Natural killer cell (primary cell): Measurements from ENCODE around the gene DNLZ. TPM values are rescaled to one million over a fixed set of nuclear protein-coding genes. Genes with fewer than 3 reads are reported as not detected.

Experiments
- ATAC-seq, 3 donors: fragments of 150-1000 bp in 2 of 3; fragments of 200-7000 bp in 1 of 3; cut with Tn5 transposase; 1 replicate in 1 of 3; 2 replicates in 2 of 3; pipeline ENCODE4 v1.10.0; 2021; ENCODE audit warnings: mild to moderate bottlenecking in 2 of 3, moderate library complexity in 2 of 3
- DNase-seq, 2 donors: peaks; one replicate each; pipeline versions ENCODE4 v3.0.0 to v3.0.0-alpha.2; 2013 to 2021; ENCODE audit warnings: mixed read lengths in 1 of 2
- H3K27ac ChIP-seq: one replicate; pipeline ENCODE4 v1.5.1; 2013; ENCODE audit warnings: mild to moderate bottlenecking, low read length
- H3K27me3 ChIP-seq: one replicate; pipeline ENCODE4 v1.6.1; 2013; ENCODE audit warnings: low read length; ENCODE audit not compliant: control insufficient read depth, insufficient read depth
- H3K36me3 ChIP-seq: one replicate; pipeline ENCODE4 v1.6.1; 2013; ENCODE audit warnings: low read length; ENCODE audit not compliant: control insufficient read depth, insufficient read depth
- H3K4me1 ChIP-seq: one replicate; pipeline ENCODE4 v1.6.1; 2013; ENCODE audit warnings: low read length; ENCODE audit not compliant: control insufficient read depth, insufficient read depth
- H3K4me3 ChIP-seq: one replicate; pipeline ENCODE4 v1.5.1; 2013; ENCODE audit warnings: low read length
- H3K9me3 ChIP-seq: one replicate; pipeline ENCODE4 v1.6.1; 2013; ENCODE audit warnings: low read length; ENCODE audit not compliant: control insufficient read depth, insufficient read depth
- H3K27ac Mint-ChIP-seq, 2 donors: one replicate each; pipeline ENCODE4 v1.8.0; 2022; ENCODE audit warnings: mild to moderate bottlenecking in 2 of 2, mixed read lengths in 2 of 2, moderate library complexity in 1 of 2
- H3K27me3 Mint-ChIP-seq, 2 donors: one replicate each; pipeline ENCODE4 v1.8.0; 2022; ENCODE audit warnings: low read depth in 2 of 2, mixed read lengths in 2 of 2
- H3K36me3 Mint-ChIP-seq: one replicate; pipeline ENCODE4 v1.8.0; 2022; ENCODE audit warnings: mixed read lengths
- H3K4me1 Mint-ChIP-seq, 2 donors: one replicate each; pipeline ENCODE4 v1.8.0; 2022; ENCODE audit warnings: mixed read lengths in 2 of 2
- H3K4me3 Mint-ChIP-seq: one replicate; pipeline ENCODE4 v1.8.0; 2022; ENCODE audit warnings: mild to moderate bottlenecking, moderate library complexity, mixed read lengths
- H3K9me3 Mint-ChIP-seq, 2 donors: one replicate each; pipeline ENCODE4 v1.8.0; 2022; ENCODE audit warnings: mixed read lengths in 2 of 2
- CTCF ChIP-seq: fragments of 200-600 bp; IDR thresholded peaks from one replicate; pipeline ENCODE4 v1.8.0; 2022; ENCODE audit warnings: antibody characterized with exemption
- WGBS: methylation state at CpG from one replicate; pipeline ENCODE4 v1.1.7; 2013; ENCODE audit warnings: missing lambda C conversion rate; ENCODE audit not compliant: insufficient coverage; 5-methylcytosine and 5-hydroxymethylcytosine counted together
- intact Hi-C: fragments of 100-400 bp; cut with micrococcal nuclease; formaldehyde crosslinking; loops from one replicate; pipeline ENCODE4 v1.14.2; 2022
- total RNA-seq, 4 donors: library from RNA; stranded (reverse); fragments of 120-200 nt in 1 of 4; gene quantifications; one replicate each; pipeline versions ENCODE4 v1.2.3 to v1.2.4, GENCODE V29; 2013 to 2022

DNLZ gene
- total RNA-seq, 3 donors from 2014 or later (not counting 1 experiment from before 2014, with no cell fraction given): 24.6 to 34.8 (median 28.9) TPM

- TF ChIP-seq CTCF: no peak
- Mint-ChIP-seq H3K4me3 (no peak overlapping the region), H3K27me3 (no peaks in the 10 kb centered on the region), H3K4me1 (no peaks in the 10 kb centered on the region), H3K9me3 (no peaks in the 10 kb centered on the region), H3K36me3 (no peaks in the 10 kb centered on the region), H3K27ac (no peak overlapping the region)
- no peak overlapping the region for H3K27ac ChIP-seq
- H3K36me3 ChIP-seq: peaks cover 9% of the 10 kb centered on the region
- 93% methylated on average over 12 of the region's 12 CpGs for WGBS
- intact Hi-C loops: no loop called here
- peaks cover 28% of the 10 kb centered on the region for H3K4me1 ChIP-seq
- no peak overlapping the region for H3K4me3 ChIP-seq
- peaks cover 3% of the 10 kb centered on the region for H3K27me3 ChIP-seq
- ATAC-seq (no peak), DNase-seq (no peak)
- H3K9me3 ChIP-seq: no peaks in the 10 kb centered on the region
These were observed 11.6 kb upstream of the DNLZ start for GRCh38 chr9:136375096-136375495.

GRCh38 chr9:136374183-136374575 is 10.6 kb upstream of the DNLZ start:
- no peak overlapping the region for H3K4me3 ChIP-seq
- H3K27ac ChIP-seq: no peak overlapping the region
- peaks cover 3% of the 10 kb centered on the region for H3K27me3 ChIP-seq
- Mint-ChIP-seq H3K36me3 (no peaks in the 10 kb centered on the region), H3K4me3 (no peak overlapping the region), H3K27ac (no peak overlapping the region), H3K9me3 (no peaks in the 10 kb centered on the region), H3K27me3 (no peaks in the 10 kb centered on the region), H3K4me1 (no peaks in the 10 kb centered on the region)
- TF ChIP-seq CTCF: no peak
- no peak for DNase-seq
- peaks cover 3% of the 10 kb centered on the region for H3K36me3 ChIP-seq
- intact Hi-C loops: no loop called here
- H3K4me1 ChIP-seq: peaks cover 28% of the 10 kb centered on the region
- ATAC-seq: no peak
- WGBS: 92% methylated on average over 14 of the region's 14 CpGs
- H3K9me3 ChIP-seq: no peaks in the 10 kb centered on the region

GRCh38 chr9:136373300-136374182 is 10.0 kb upstream of the DNLZ start, which contains the start of gene CARD9:
TSS of gene CARD9 (minus strand) at chr9:136373669. CDS start at chr9:136372078, 1,591 bp downstream.
- Mint-ChIP-seq H3K27me3 (no peaks in the 10 kb centered on the region), H3K36me3 (no peaks in the 10 kb centered on the region), H3K9me3 (no peaks in the 10 kb centered on the region), H3K27ac (no peak within 1 kb of the TSS), H3K4me1 (no peaks in the 10 kb centered on the region), H3K4me3 (no peak within 1 kb of the TSS)
- no peak within 1 kb of the TSS for H3K27ac ChIP-seq
- H3K36me3 ChIP-seq: no peaks in the 10 kb centered on the region
- no peaks in the 10 kb centered on the region for H3K9me3 ChIP-seq
- peaks cover 28% of the 10 kb centered on the region for H3K4me1 ChIP-seq
- H3K27me3 ChIP-seq: peaks cover 3% of the 10 kb centered on the region
- ATAC-seq: peak in 2 of 3 donors; percentile 34 to 43
- WGBS: 52% methylated on average over 27 of the region's 27 CpGs
- H3K4me3 ChIP-seq: peak within 1 kb of the TSS; percentile 30
- intact Hi-C loops: no loop called here
- DNase-seq: no peak
- TF ChIP-seq CTCF: no peak
